ENCODE measurements around the gene JSRP1. TPM values are rescaled to one million over a fixed set of nuclear protein-coding genes. Genes with fewer than 3 reads are reported as not detected.

JSRP1 gene
- total RNA-seq, 1 donor, result 0.72 TPM

- H3K4me1 ChIP-seq (ENCODE audit: insufficient read depth, low read length), result no peaks in the 10 kb centered on the region
- peaks cover 63% of the 10 kb centered on the region for H3K36me3 ChIP-seq (ENCODE audit: insufficient read depth, low read length)
- DNase-seq (ENCODE audit: insufficient read length, low spot score, missing footprints), result no peak
- H2AFZ ChIP-seq (ENCODE audit: low read length), result no peak overlapping the region
- no peak overlapping the region for H3K4me3 ChIP-seq (ENCODE audit: insufficient read depth, low read length)
- no peak overlapping the region for H3K4me2 ChIP-seq (ENCODE audit: insufficient read depth, low read length)
- peaks cover 46% of the 10 kb centered on the region for H3K79me2 ChIP-seq (ENCODE audit: insufficient read depth, low read length)
- H4K20me1 ChIP-seq (ENCODE audit: insufficient read depth, low read length), result peaks cover 12% of the 10 kb centered on the region
- H3K9me3 ChIP-seq (ENCODE audit: low read depth, low read length), result no peaks in the 10 kb centered on the region
- H3K27me3 ChIP-seq (ENCODE audit: insufficient read depth, low read length), result no peaks in the 10 kb centered on the region
- H3K27ac ChIP-seq (ENCODE audit: low read depth, low read length), result no peak overlapping the region
- TF ChIP-seq CTCF (IDR thresholded peaks at IDR 0.05; ENCODE audit: extremely low read depth, low read depth, low read length), result no peak
These were observed 39.6 kb downstream of the JSRP1 start for GRCh38 chr19:2216361-2217225.

GRCh38 chr19:2215281-2215751, 40.9 kb downstream of the JSRP1 start:
- no peak for TF ChIP-seq CTCF (IDR thresholded peaks at IDR 0.05; ENCODE audit: extremely low read depth, low read depth, low read length)
- H3K27ac ChIP-seq (ENCODE audit: low read depth, low read length), result no peak overlapping the region
- H3K27me3 ChIP-seq (ENCODE audit: insufficient read depth, low read length), result no peaks in the 10 kb centered on the region
- H3K4me2 ChIP-seq (ENCODE audit: insufficient read depth, low read length), result no peak overlapping the region
- peaks cover 42% of the 10 kb centered on the region for H3K79me2 ChIP-seq (ENCODE audit: insufficient read depth, low read length)
- H3K4me1 ChIP-seq (ENCODE audit: insufficient read depth, low read length), result no peaks in the 10 kb centered on the region
- no peak overlapping the region for H3K4me3 ChIP-seq (ENCODE audit: insufficient read depth, low read length)
- no peaks in the 10 kb centered on the region for H3K9me3 ChIP-seq (ENCODE audit: low read depth, low read length)
- H3K36me3 ChIP-seq (ENCODE audit: insufficient read depth, low read length), result peaks cover 71% of the 10 kb centered on the region
- H2AFZ ChIP-seq (ENCODE audit: low read length), result no peak overlapping the region
- no peak for DNase-seq (ENCODE audit: insufficient read length, low spot score, missing footprints)
- peaks cover 12% of the 10 kb centered on the region for H4K20me1 ChIP-seq (ENCODE audit: insufficient read depth, low read length)

GRCh38 chr19:2214251-2214650, 42.0 kb downstream of the JSRP1 start:
- Histone ChIP-seq H3K9me3 (ENCODE audit: low read depth, low read length) (no peaks in the 10 kb centered on the region), H3K79me2 (ENCODE audit: insufficient read depth, low read length) (peaks cover 38% of the 10 kb centered on the region), H3K27ac (ENCODE audit: low read depth, low read length) (no peak overlapping the region), H3K4me3 (ENCODE audit: insufficient read depth, low read length) (no peak overlapping the region), H3K36me3 (ENCODE audit: insufficient read depth, low read length) (peaks cover 74% of the 10 kb centered on the region), H3K4me2 (ENCODE audit: insufficient read depth, low read length) (no peak overlapping the region), H2AFZ (ENCODE audit: low read length) (no peak overlapping the region), H4K20me1 (ENCODE audit: insufficient read depth, low read length) (peaks cover 12% of the 10 kb centered on the region), H3K4me1 (ENCODE audit: insufficient read depth, low read length) (no peaks in the 10 kb centered on the region), H3K27me3 (ENCODE audit: insufficient read depth, low read length) (no peaks in the 10 kb centered on the region)
- no peak for DNase-seq (ENCODE audit: insufficient read length, low spot score, missing footprints)
- TF ChIP-seq CTCF (IDR thresholded peaks at IDR 0.05; ENCODE audit: extremely low read depth, low read depth, low read length), result no peak

DNA sequence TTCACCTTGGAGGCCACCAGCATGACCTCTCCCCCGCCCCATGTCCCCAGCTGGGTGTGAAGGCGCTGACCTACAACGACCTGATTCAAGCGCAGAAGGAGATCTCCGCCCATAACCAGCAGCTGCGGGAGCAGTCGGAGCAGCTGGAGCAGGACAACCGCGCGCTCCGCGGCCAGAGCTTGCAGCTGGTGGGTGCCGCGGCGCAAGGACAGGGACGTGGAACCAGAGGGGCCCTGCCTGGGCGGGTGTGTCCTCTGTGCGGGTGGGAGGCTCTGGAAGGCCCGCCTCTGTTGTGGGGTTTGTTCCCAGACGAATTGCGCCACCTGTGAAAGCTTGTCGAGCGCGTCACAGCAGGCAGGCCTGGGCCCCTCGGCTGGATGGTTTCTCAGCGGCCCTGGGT, 42.4 kb downstream of the JSRP1 start:
- Histone ChIP-seq H3K79me2 (ENCODE audit: insufficient read depth, low read length) (peaks cover 41% of the 10 kb centered on the region), H3K4me1 (ENCODE audit: insufficient read depth, low read length) (no peaks in the 10 kb centered on the region), H3K9me3 (ENCODE audit: low read depth, low read length) (no peaks in the 10 kb centered on the region), H3K4me2 (ENCODE audit: insufficient read depth, low read length) (no peak overlapping the region), H4K20me1 (ENCODE audit: insufficient read depth, low read length) (peaks cover 12% of the 10 kb centered on the region), H3K27ac (ENCODE audit: low read depth, low read length) (no peak overlapping the region), H3K27me3 (ENCODE audit: insufficient read depth, low read length) (no peaks in the 10 kb centered on the region), H3K4me3 (ENCODE audit: insufficient read depth, low read length) (no peak overlapping the region), H3K36me3 (ENCODE audit: insufficient read depth, low read length) (peaks cover 76% of the 10 kb centered on the region), H2AFZ (ENCODE audit: low read length) (no peak overlapping the region)
- TF ChIP-seq CTCF (IDR thresholded peaks at IDR 0.05; ENCODE audit: extremely low read depth, low read depth, low read length), result no peak
- no peak for DNase-seq (ENCODE audit: insufficient read length, low spot score, missing footprints)
